Trophoblast cell (in vitro differentiated cells and primary cell): Measurements from ENCODE around the gene MOV10L1.

Experiments used
- DNase-seq, 2 donors: peaks; one replicate each; pipeline ENCODE4 v3.0.0-alpha.2; 2016
- H2AFZ ChIP-seq: 2 replicates; pipeline ENCODE4 v1.6.1; 2013; ENCODE audit warnings: low read length, moderate library complexity, mild to moderate bottlenecking; ENCODE audit not compliant: insufficient read depth, poor library complexity
- H2AK5ac ChIP-seq: 2 replicates; pipeline ENCODE4 v1.6.1; 2013; ENCODE audit warnings: mild to moderate bottlenecking, low read length
- H2BK120ac ChIP-seq: 2 replicates; pipeline ENCODE4 v1.6.1; 2013; ENCODE audit warnings: low read length, mild to moderate bottlenecking, moderate library complexity; ENCODE audit not compliant: insufficient read depth, poor library complexity
- H2BK12ac ChIP-seq: 2 replicates; pipeline ENCODE4 v1.6.1; 2013; ENCODE audit warnings: mild to moderate bottlenecking, low read length, moderate library complexity
- H2BK5ac ChIP-seq: 2 replicates; pipeline ENCODE4 v1.6.1; 2013; ENCODE audit warnings: low read length, low read depth, moderate library complexity, mild to moderate bottlenecking; ENCODE audit not compliant: poor library complexity
- H3K14ac ChIP-seq: 2 replicates; pipeline ENCODE4 v1.6.1; 2013; ENCODE audit warnings: mild to moderate bottlenecking, low read length
- H3K18ac ChIP-seq: 2 replicates; pipeline ENCODE4 v1.6.1; 2013; ENCODE audit warnings: mild to moderate bottlenecking, low read length
- H3K23ac ChIP-seq: 2 replicates; pipeline ENCODE4 v1.6.1; 2013; ENCODE audit warnings: low read length
- H3K27ac ChIP-seq: 2 replicates; pipeline ENCODE4 v1.5.1; 2013; ENCODE audit warnings: low read depth, mild to moderate bottlenecking, inconsistent platforms, low read length, moderate library complexity
- H3K27me3 ChIP-seq: 2 replicates; pipeline ENCODE4 v1.6.1; 2013; ENCODE audit warnings: inconsistent platforms, mild to moderate bottlenecking, low read length, moderate library complexity; ENCODE audit not compliant: insufficient read depth
- H3K36me3 ChIP-seq, 2 experiments: 1 replicate in 1 of 2; 2 replicates in 1 of 2; pipeline ENCODE4 v1.6.1; 2013; ENCODE audit warnings: low read length in 2 of 2, mild to moderate bottlenecking in 2 of 2, moderate library complexity in 1 of 2; ENCODE audit not compliant: insufficient read depth in 2 of 2, control insufficient read depth in 1 of 2
- H3K4ac ChIP-seq: 2 replicates; pipeline ENCODE4 v1.6.1; 2013; ENCODE audit warnings: low read depth, mild to moderate bottlenecking, low read length, moderate library complexity
- H3K4me1 ChIP-seq, 2 experiments: 1 replicate in 1 of 2; 2 replicates in 1 of 2; pipeline ENCODE4 v1.6.1; 2013; ENCODE audit warnings: low read length in 2 of 2, mild to moderate bottlenecking in 2 of 2, moderate library complexity in 1 of 2; ENCODE audit not compliant: insufficient read depth in 2 of 2, control insufficient read depth in 1 of 2
- H3K4me2 ChIP-seq: 2 replicates; pipeline ENCODE4 v1.6.1; 2013; ENCODE audit warnings: inconsistent platforms, mild to moderate bottlenecking, low read length, moderate library complexity
- H3K4me3 ChIP-seq: 2 replicates; pipeline ENCODE4 v1.5.1; 2013; ENCODE audit warnings: mild to moderate bottlenecking, low read depth, low read length, inconsistent platforms
- H3K79me1 ChIP-seq: one replicate; pipeline ENCODE4 v1.6.1; 2013; ENCODE audit warnings: low read length
- H3K79me2 ChIP-seq: 2 replicates; pipeline ENCODE4 v1.6.1; 2013; ENCODE audit warnings: low read length, mild to moderate bottlenecking; ENCODE audit not compliant: control insufficient read depth, insufficient read depth, poor library complexity
- H3K9ac ChIP-seq: 2 replicates; pipeline ENCODE4 v1.6.1; 2013; ENCODE audit warnings: mild to moderate bottlenecking, low read length
- H3K9me3 ChIP-seq: 2 replicates; pipeline ENCODE4 v1.6.1; 2013; ENCODE audit warnings: low read depth, mild to moderate bottlenecking, control low read depth, inconsistent platforms, low read length; ENCODE audit not compliant: insufficient read depth
- H4K12ac ChIP-seq: 2 replicates; pipeline ENCODE4 v1.6.1; 2013; ENCODE audit warnings: low read depth, mild to moderate bottlenecking, low read length, moderate library complexity
- H4K8ac ChIP-seq: 2 replicates; pipeline ENCODE4 v1.6.1; 2013; ENCODE audit warnings: low read depth, mild to moderate bottlenecking, low read length, moderate library complexity
- H4K91ac ChIP-seq: one replicate; pipeline ENCODE4 v1.6.1; 2013; ENCODE audit warnings: low read depth, mild to moderate bottlenecking, low read length, moderate library complexity
- WGBS: extraction: QIAGEN DNeasy Blood & Tissue Kit; methylation state at CpG from one replicate; pipeline ENCODE4 v1.1.7; 2013; ENCODE audit warnings: missing lambda C conversion rate; ENCODE audit not compliant: insufficient read length, insufficient coverage; ENCODE audit errors: extremely low coverage; 5-methylcytosine and 5-hydroxymethylcytosine counted together

Gene MOV10L1

DNA sequence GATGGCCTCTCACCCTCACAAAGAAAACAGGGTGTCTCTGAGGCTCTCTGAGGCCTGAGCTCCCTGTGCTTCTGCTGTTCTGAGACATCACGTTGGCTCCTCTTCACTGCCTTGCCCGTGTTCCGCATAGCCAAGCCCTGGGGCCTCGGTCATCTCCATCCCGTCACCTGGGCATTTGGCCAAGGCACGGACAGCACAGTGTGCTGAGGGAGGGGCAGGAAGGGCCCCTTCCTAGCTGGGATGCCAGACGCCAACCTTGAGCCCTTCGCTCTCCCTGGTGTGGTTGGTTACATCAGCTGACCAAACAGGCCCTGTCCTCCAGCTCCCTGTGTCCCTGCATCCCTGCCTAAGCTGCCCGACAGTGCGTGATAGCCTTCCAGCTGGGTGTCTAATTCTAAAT is 25.9 kb downstream of the MOV10L1 start:
- peak overlapping the region; percentile 7 for H3K14ac ChIP-seq
- no peaks in the 10 kb centered on the region for H3K36me3 ChIP-seq
- no peak overlapping the region for H3K4ac ChIP-seq
- no peaks in the 10 kb centered on the region for H3K27me3 ChIP-seq
- peak overlapping the region; percentile 13 for H4K91ac ChIP-seq
- H3K79me1 ChIP-seq: peaks cover 25% of the 10 kb centered on the region
- H2AFZ ChIP-seq: no peak overlapping the region
- H3K18ac ChIP-seq: no peak overlapping the region
- peaks cover 24 to 33% of the 10 kb centered on the region in 2 experiments for H3K4me1 ChIP-seq
- no peak for DNase-seq
- WGBS: no CpG with 5 or more reads among the region's 10 CpGs
- peak overlapping the region; percentile 1 for H4K8ac ChIP-seq
- H3K9ac ChIP-seq: no peak overlapping the region
- no peak overlapping the region for H2BK5ac ChIP-seq
- H3K27ac ChIP-seq: no peak overlapping the region
- H2BK120ac ChIP-seq: peak overlapping the region; percentile 9
- no peak overlapping the region for H3K4me2 ChIP-seq
- H2AK5ac ChIP-seq: peak overlapping the region; percentile 80
- no peak overlapping the region for H3K4me3 ChIP-seq
- H2BK12ac ChIP-seq: peak overlapping the region; percentile 13
- no peaks in the 10 kb centered on the region for H3K9me3 ChIP-seq
- H3K23ac ChIP-seq: no peak overlapping the region
- H4K12ac ChIP-seq: no peak overlapping the region
- H3K79me2 ChIP-seq: peaks cover 2% of the 10 kb centered on the region

DNA sequence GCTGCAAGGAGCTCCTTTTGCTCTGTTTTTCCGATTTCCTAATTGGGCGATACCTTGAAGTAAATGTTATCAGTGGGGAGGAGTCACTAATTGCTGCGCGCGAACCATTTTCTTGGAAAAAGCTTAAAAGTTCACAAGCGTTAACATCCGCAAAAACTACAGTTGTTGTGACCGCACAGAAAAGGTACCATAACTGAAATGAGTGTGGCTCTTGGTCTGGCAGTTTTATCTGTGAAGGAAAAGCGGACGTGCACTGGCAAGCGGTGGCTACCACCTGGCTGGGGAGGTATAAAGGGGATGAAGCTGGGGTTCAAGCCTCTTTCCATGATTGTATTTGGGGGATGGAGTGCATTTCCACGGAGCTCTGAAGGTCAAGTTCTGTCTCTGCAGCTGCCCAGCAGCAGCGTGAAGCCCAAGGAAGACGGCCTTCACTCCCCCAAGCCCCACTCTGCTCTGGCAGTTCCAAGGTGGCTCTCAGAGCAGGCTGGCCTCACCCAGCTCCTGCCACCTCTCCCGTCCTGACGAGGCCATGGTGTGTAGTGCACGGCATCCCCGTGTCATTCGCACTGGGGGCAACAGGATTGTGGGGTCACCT is 27.5 kb downstream of the MOV10L1 start:
- Histone ChIP-seq H4K91ac (peak overlapping the region; percentile 41), H2BK5ac (no peak overlapping the region), H3K27me3 (no peaks in the 10 kb centered on the region), H3K79me1 (peaks cover 21% of the 10 kb centered on the region), H3K4me3 (no peak overlapping the region), H2BK120ac (peak overlapping the region; percentile 41), H3K4me2 (no peak overlapping the region), H2AFZ (no peak overlapping the region), H3K18ac (no peak overlapping the region), H2BK12ac (peak overlapping the region; percentile 91), H3K36me3 (no peaks in the 10 kb centered on the region), H3K4ac (no peak overlapping the region), H4K8ac (peak overlapping the region; percentile 47), H3K4me1 (peaks cover 18 to 27% of the 10 kb centered on the region in 2 experiments), H3K23ac (no peak overlapping the region), H3K14ac (peak overlapping the region; percentile 67), H4K12ac (no peak overlapping the region), H3K9ac (no peak overlapping the region), H3K79me2 (peaks cover 2% of the 10 kb centered on the region), H3K27ac (no peak overlapping the region), H3K9me3 (no peaks in the 10 kb centered on the region), H2AK5ac (peak overlapping the region; percentile 69)
- DNase-seq: no peak
- WGBS: no CpG with 5 or more reads among the region's 19 CpGs

DNA sequence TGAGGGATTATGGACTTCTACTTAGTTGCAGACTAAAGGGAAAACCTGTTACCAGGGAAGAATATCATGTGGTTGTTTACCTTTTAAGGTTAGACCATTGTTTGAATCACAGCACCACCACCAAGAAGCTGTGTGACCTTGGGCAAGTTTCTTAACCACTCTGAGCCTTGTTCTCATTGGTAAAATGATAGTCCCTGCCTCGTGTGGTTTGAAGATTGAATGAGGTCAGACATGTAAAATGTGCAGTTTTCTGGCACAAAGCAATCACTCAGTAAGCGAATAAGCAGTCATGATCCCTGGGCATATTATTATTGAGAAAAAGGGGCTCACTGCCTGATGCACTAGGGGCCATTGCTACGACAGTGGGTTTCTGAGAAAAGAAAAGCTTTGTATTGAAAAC is 28.3 kb downstream of the MOV10L1 start:
- Histone ChIP-seq H3K14ac (no peak overlapping the region), H3K79me1 (peaks cover 16% of the 10 kb centered on the region), H3K4ac (no peak overlapping the region), H3K27ac (peak overlapping the region; percentile 51), H2AFZ (no peak overlapping the region), H4K12ac (no peak overlapping the region), H2BK5ac (no peak overlapping the region), H3K4me1 (peaks cover 14 to 22% of the 10 kb centered on the region in 2 experiments), H3K18ac (no peak overlapping the region), H3K27me3 (no peaks in the 10 kb centered on the region), H3K4me2 (no peak overlapping the region), H4K8ac (no peak overlapping the region), H3K9me3 (no peaks in the 10 kb centered on the region), H3K4me3 (no peak overlapping the region), H4K91ac (peak overlapping the region; percentile 56), H2BK120ac (peak overlapping the region; percentile 0), H3K36me3 (no peaks in the 10 kb centered on the region), H3K9ac (no peak overlapping the region), H2BK12ac (no peak overlapping the region), H3K79me2 (peaks cover 2% of the 10 kb centered on the region), H3K23ac (no peak overlapping the region), H2AK5ac (no peak overlapping the region)
- no CpG with 5 or more reads among the region's 3 CpGs for whole genome bisulfite sequencing
- DNase-seq: no peak

DNA sequence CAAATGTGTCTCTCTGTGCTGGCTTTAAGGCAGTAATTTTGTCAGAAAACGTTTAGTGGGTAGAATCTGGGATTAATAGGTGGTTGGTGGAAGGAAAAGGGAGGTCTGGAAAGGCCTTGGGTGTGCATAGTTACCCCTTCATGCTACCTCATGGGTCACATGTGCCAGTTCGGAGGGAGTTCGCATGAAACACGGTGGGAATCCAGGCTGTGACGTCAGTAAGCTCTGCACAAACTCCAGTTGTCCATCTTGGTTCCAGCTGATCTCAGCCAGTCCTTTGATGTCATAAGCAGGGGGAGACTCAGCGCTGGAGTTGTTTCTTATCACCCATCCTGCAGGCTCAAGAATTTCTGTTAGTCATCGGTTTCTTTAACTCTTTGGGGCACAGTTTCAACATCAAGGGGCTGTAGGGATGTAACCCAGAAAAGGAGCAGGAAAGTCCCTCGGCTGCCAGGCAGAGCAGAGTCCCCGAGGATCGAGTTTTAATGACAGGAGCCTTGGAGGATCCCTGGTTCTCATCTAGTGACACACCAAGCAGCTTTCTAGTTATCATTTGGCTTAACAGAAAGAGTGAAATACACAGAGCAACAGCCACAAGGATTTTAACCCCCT is 28.9 kb downstream of the MOV10L1 start:
- H3K4me2 ChIP-seq: no peak overlapping the region
- H3K79me2 ChIP-seq: peaks cover 2% of the 10 kb centered on the region
- H3K9ac ChIP-seq: no peak overlapping the region
- no peaks in the 10 kb centered on the region for H3K36me3 ChIP-seq
- H2AFZ ChIP-seq: no peak overlapping the region
- H4K8ac ChIP-seq: no peak overlapping the region
- peak overlapping the region; percentile 66 for H3K27ac ChIP-seq
- peaks cover 13% of the 10 kb centered on the region for H3K79me1 ChIP-seq
- H3K27me3 ChIP-seq: no peaks in the 10 kb centered on the region
- H3K9me3 ChIP-seq: peaks cover 1% of the 10 kb centered on the region
- no peak overlapping the region for H2AK5ac ChIP-seq
- H3K23ac ChIP-seq: no peak overlapping the region
- H3K4me1 ChIP-seq: peaks cover 14 to 19% of the 10 kb centered on the region in 2 experiments
- H2BK5ac ChIP-seq: peak overlapping the region; percentile 10
- H4K91ac ChIP-seq: peak overlapping the region; percentile 56
- no peak overlapping the region for H3K4ac ChIP-seq
- WGBS: no CpG with 5 or more reads among the region's 10 CpGs
- no peak overlapping the region for H2BK12ac ChIP-seq
- H3K18ac ChIP-seq: no peak overlapping the region
- H3K14ac ChIP-seq: no peak overlapping the region
- no peak overlapping the region for H3K4me3 ChIP-seq
- no peak overlapping the region for H4K12ac ChIP-seq
- peak in 1 of 2 donors; percentile 9 for DNase-seq
- peak overlapping the region; percentile 54 for H2BK120ac ChIP-seq
